Stimulated activated CD8-positive, alpha-beta memory T cell treated with anti-CD3 and anti-CD28 coated beads, Interleukin-4, amount 100 ng/mL, for 1 hour (primary cell): ENCODE measurements around the gene KCNMB1.
"Not testable (repeated sequence)": the region's sequence is repeated elsewhere in the genome, so short reads cannot be mapped to it uniquely, and the experiment has no call there.

Experiments
- DNase-seq, 2 donors: peaks; one replicate each; pipeline ENCODE4 v3.0.0-alpha.2; 2020; ENCODE audit warnings: low read depth in 2 of 2, low spot score in 1 of 2

Gene KCNMB1

DNA sequence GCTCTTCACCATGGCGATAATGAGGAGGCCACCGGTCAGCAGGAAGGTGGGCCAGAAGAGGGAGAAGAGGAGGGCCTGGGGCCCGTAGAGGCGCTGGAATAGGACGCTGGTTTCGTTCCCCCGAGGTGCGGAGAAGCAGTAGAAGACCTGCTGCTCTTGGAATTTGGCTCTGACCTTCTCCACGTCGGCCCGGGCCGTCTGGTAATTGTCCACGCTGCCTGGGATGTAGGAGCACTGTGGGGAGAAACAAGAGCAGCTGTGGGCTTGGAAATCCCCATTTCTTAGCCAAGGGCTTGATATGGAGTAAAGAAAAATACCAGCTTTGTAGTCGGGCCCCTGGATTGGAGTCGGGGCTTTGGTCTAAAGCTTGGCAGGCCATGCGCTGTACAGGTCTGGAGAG is 10.4 kb downstream of the KCNMB1 start:
- no peak for DNase-seq

DNA sequence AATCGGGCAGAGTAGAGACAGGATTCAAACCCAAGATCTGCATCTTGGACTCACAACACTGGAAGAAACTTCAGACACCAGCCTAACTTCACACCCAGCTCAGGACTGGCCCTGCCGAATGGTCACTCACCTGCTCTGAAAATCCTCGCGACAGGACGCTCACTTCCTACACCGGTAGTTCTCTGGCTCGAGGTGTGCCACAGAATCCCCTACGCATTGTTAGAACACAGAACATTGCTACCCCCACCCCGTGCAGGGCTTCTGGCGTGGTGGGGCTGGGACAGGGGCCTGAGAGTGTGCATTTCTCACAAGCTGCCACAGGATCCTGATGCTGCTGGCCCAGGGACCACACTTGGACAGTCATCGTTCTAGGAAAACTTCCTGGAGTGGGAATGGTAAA is 12.1 kb downstream of the KCNMB1 start:
- no peak for DNase-seq

DNA sequence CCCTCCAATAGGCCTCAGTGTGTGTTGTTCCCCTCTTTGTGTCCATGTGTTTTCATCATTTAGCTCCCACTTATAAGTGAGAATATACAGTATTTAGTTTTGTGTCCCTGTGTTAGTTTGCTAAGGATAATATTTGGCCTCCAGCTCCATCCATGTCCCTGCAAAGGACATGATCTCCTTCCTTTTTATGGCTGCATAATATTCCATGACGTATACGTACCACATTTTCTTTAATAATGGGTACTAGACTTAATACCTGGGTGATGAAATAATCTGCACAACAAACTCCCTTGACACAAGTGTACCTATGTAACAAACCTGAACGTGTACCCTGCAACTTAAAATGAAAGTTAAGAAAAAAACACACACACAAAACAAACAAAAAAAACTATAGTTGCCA is 12.6 kb downstream of the KCNMB1 start:
- not testable (repeated sequence) for DNase-seq

DNA sequence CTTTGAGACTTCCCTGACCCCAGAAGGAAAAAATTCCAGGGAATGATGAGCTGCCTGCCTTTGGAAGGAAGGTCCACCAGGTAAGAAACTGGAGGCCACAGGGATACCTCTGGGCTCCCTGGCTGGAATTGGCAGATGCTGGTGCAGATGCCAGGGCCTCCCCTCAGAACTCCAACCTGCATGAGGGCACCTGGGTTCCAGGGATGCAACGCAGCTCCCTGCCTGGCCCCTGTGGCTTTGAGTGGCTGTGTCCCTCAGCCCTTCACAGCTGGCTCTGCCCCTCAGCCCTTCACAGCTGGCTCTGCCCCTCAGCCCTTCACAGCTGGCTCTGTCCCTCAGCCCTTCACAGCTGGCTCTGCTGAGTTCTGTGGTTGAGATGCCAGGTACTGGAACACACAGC is 13.9 kb downstream of the KCNMB1 start:
- DNase-seq = no peak

DNA sequence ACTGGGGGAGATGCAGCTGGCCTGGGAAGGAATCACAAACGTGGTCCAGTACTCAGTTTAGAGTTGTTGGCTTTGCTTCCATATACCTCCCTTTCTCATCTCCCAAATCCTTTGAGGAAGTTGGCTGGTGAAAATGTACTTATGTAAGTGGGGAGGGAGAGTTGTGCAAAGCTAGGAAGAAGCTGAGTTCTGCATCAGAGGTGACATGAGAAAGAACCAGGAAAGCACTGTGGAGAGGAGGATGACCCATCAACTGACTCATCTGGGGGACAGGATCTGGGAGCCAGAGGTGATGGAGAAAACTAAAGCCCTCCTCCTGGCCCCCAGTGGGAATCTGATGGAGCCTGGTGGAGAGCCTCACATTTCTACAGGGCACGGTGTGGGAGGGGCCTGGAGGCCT is 16.2 kb downstream of the KCNMB1 start:
- DNase-seq = no peak

DNA sequence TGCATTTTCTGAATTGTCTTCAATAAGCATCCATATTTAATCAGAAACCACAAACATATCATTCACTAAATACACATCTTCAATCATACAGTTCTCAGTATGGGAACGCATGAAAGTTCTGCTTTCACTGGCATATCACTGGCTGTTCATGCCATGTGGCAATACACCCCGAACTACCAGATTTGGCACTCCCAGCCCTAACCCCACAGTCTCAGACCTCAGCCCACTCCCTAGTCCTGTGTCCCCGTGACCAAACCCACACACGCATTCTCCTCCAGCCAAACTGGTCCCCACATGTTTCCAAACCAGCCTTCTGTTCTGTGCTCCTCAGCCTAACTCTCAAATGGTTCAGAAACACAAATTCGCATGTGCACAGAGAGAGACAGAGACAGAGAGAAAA is 20.6 kb downstream of the KCNMB1 start:
- no peak for DNase-seq

DNA sequence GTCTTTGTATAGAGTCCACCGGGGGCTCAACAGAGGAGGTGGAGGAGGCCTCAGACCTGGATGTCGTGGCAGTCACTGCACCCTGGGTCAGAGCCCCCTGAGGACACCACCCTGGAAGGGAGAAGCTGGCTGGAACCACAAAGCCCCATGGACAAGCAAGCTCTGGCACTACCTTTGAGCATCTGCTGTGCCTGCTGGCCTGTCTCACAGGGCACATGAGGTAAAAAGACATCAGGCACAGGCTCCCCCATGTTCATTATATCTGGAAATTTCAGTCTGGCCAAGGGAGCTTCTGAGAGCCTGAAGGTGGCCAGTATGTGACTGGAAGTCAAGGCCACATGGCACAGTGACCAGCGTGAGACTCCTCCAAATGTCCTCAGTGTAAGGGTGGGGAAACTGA is 22.9 kb downstream of the KCNMB1 start:
- DNase-seq = no peak

DNA sequence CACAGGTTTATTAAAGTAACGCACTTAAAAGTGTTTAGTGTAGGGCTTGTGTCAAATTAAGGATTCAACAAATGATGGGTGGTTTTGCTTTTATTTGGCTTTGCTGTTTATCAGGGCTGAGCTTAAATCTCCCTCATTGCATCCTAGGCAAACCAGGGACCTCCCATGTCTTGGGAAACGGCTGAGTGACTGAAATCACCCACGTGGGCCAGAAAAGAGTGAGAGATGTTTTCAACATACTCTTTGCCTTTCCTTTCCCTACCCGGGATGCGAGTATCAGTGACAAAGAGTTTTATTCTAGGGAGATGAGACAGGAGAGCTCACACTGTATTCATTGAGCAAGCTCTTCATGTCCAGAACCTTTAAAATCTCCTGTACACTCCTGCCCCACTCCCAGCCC is 23.3 kb downstream of the KCNMB1 start:
- DNase-seq = no peak

DNA sequence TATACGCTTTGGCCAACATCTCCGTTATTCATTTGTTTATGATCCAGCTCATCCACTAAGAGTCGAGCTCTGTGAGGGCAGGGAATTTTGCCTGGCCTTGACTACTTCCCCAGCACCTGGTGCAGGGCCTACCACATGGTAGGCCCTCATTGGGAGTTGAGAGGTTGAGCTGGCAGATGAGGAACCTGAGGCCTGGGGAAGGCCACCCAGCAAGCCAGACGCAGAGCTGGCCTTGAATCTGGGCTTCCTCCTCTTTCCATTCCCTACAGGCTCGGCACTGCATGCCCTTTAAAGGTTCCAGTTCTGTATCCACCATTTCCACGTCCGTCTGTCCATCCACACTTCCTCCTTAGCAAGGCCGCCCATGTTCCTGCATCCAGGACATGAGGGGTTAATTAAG is 24.2 kb downstream of the KCNMB1 start:
- DNase-seq = no peak

DNA sequence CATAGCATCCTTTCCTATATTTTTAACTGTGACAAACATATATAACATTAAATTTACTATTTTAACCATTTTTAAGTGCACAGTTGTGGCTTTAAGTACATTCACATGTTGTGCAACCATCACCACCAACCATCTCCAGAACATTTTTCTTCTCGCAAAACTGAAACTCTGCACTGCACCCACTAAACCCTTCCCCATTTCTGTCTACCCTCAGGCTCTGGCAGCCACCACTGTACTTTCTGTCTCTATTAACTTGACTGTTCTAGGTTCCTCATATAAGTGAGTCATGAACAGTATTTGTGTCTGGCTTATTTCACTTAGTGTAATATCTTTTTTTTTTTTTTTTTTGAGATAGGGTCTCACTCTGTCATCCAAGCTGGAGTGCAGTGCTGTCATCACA is 25.5 kb downstream of the KCNMB1 start:
- DNase-seq = no peak

DNA sequence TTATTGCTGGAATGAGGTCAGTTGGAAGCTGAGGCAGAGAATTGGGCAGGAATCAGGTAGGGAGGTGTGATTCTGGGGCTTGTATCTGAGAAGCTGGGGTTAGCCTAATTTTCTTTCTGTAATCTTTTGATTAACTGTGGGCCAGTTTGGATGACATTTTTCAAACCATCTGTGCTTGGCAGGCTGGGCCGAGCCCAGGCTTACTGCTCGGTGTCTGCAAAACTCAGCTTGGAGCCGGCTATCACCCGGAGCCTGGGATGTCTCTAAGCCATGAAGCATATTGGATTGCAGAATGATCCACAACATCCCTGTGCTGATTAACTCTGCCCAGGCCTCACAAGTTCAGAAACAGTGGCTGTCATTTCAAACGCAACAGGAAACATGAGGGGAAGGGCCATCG is 26.5 kb downstream of the KCNMB1 start:
- no peak for DNase-seq

DNA sequence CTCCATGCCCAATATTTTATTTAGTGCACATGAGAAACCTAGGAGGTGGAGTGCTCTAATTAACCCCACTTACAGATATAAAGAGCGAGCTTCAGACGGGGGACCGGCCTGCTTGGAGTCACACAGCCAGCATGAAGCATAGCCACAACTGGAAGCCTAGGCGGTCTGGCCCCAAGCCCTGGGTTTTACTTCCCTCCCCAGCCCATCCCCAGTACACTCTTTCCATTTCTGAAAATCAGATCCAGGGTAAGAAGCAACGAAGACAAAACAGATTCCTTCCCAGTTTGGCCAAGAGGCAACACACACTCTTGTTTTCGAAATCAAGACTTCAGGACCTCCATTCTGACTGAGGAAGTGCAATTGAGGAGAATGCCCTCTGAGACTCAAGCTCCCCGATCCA is 27.1 kb downstream of the KCNMB1 start:
- no peak for DNase-seq

DNA sequence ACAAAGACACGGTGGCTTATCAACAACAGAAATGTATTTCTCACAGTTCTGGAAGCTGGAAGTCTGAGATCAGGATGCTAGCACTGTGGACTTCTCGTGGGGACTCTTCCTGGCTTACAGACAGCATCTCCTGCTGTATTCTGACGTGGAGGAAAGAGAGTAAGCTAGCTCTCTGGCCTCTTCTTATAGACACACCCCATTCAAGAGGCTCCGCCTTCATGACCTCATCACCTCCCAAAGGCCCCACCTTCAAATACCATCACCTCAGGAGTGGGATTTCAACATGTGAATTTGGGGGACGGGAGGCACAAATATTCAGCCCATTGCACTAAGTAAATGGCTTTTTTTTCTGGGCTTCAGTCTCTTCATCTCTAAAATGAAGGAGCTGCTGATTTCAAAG is 27.6 kb downstream of the KCNMB1 start:
- no peak for DNase-seq

DNA sequence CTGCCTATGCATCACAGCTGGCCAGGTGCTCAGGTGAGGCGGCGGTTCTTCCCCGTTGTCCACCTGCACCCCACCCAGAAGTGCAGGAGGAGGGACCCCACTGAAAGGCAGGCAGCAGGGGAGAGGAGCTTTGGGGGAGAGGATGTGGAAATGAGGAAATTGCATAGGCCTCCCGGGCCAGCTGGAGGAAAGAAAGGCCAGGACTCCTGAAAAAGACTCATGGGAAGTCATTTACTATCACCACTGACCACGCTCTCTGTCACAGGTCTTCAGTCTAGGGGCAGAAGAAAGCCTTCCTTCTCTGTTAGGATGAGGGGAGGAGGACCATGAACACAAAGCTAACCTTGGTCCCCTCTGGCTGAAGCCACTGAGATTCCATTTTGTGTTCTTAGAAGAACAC is 28.1 kb downstream of the KCNMB1 start:
- no peak for DNase-seq

DNA sequence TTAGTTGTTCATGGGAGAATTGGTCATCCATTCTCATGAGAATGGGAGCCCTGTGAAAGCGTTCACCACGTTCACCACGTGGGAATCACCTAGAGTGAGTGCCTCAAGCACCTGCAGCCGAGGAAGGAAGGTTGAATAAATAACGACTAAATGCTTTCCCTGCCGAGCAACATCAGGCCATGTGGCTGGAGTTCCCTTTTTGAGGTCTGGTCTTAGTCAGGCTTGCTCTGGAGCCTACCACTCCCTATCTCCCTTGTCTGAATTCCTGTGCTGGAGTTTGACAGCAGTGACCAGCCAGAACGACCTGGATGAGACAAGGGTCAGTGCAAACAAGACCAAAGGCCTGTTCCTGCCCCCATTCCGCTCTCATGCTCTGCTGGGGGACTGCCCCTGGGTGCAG is 28.5 kb downstream of the KCNMB1 start:
- DNase-seq = no peak

DNA sequence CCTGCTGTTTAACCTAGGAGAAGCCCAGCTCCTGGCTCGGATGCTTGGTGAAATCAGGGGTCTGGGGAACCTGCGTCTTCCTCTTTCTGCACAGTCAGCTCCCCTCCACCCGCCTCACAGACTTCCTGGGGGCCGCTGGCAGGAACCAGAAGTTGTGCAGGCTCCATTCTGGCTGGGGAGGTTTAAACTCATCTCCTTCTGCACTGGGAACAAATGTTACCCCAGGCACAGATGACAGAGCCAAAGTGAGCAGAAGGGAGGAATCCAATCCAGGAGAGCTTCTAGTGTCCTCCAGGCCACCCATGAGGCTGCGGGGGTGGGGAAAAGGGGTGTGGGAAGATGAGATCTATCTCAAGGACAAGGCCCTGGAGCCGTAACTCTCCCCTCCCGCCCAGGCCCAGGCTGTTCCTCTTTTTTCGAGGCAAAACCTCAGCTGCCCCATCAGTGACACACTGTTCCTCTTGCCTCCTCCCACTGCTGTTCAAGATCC is 31.2 kb downstream of the KCNMB1 start:
- no peak for DNase-seq

DNA sequence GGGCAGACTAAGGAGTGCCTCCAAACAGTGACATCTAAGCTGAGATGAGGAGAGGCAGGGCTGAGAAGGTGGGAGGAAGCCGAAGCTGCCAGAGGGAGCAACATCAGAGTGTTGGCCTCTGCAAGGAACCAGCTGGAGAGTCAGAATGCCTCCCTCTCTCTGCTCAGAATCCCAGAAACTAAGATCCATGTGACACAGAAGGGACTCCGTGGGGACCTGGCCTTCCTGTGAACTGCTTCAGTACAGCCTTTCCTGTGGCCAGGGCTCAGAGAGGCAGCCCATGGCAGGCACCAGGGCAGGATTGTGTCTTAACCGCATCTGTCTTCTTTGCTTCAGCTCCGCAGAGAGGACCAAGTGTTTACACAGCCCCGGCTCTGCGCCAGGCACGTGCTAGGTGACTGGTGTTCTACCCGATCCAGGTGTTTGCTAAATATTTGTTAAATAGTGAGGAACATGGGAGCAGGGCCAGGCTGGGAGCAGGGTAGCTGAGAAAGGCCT is 33.5 kb downstream of the KCNMB1 start:
- DNase-seq = no peak

DNA sequence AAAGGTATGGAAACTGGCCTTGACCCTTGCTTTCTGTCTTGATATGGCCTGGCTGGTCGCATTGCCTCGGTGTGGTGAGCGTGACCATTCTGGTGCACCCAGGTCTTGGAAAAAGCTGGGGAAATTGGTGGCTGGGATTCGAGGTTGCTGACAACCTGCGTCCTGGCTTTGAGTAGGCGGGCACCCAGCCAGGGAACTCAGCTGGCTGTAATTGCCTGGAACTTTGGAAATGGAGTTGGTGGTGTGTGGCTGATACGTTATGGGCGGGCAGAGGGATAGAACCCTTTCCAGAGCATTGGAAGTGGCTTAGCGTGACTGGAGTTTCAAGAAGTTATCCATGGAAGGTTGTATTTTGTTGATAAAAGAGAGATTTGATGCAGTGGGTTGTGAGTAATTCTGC is 35.2 kb downstream of the KCNMB1 start:
- DNase-seq = no peak

DNA sequence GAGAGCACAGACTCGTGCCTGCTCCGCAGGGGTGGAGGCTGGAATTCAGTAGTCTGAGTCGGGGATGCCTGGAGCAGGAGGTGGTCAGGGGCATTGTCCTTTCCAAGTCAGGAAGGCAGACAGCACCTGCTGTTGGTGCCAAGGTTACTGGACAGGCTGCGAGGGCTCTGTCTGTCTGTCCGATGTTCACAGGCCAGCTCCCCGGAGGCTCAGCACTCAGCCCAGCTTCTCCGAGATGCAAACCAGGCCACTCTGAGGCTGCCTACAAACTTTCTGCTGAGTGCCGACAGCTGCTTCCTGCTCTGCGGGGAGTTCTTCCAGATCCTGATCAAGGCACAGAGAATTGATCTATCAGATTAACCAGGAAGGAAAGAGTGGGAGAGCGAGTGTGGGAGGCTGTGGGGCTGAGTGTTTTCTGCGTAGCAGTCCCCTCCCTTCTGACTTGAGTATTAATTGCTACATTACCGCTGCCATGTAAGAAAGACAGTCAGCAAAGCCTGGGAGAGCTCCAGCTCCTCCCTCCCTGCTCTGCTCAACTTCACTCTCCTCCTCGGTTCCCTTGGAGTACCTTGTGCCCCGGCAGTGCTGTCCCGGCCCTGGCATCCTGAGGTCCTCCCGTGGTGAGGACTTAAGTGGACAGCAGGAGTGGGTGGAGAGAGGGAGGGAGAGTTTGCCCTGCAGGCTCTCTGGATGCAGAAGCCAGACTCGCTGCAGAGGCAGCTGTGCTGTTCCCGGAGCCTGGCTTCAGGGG is 36.0 kb downstream of the KCNMB1 start:
- no peak for DNase-seq

DNA sequence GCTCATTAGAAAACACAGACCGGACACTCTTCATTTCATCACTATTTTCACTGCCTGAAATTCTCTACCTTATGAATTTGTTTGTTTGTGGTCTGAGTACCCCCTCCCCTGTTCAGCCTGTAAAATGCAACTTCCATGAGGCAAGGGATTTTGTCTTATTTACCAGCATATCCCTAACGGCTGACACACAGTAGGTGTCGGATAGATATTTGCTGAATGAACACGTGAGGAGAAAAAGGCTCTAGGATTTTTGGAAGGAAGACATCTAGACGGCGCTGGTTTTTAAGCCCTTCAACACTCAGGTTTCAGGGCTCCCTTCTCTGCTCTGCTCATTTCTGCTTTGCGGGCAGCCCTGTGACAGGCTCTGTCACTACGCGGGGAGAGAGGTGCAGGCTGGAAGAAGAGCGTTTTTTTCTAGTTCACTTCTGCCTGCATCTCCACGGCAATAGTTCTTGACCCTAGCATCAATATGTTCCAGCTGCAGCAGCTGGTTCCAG is 41.0 kb downstream of the KCNMB1 start:
- no peak for DNase-seq

DNA sequence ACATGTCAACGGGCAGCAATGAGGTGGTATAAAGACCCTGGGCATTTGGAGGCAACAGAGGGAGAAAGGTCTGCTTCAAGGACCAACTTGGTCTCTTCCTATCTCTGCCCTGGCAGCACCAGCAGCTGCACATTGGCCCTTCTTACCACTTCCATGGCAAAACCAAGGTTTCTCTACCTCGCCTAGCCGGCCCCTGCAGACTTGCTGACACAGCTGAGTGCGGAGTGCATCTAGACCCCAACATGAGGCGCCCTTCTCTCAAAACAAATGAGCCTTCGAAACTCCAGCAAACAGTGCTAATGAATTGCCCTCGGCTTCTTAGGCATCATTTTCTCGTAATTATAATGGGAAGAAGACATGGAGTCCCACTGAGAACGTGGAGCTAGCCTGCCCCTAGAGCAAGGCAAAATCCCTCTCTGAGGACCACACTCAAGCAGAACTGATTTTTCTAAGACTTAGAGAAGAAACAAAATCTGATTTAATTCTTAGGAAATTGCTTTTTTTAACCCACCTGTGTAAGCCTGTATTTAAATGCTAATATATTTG is 42.1 kb downstream of the KCNMB1 start:
- no peak for DNase-seq

DNA sequence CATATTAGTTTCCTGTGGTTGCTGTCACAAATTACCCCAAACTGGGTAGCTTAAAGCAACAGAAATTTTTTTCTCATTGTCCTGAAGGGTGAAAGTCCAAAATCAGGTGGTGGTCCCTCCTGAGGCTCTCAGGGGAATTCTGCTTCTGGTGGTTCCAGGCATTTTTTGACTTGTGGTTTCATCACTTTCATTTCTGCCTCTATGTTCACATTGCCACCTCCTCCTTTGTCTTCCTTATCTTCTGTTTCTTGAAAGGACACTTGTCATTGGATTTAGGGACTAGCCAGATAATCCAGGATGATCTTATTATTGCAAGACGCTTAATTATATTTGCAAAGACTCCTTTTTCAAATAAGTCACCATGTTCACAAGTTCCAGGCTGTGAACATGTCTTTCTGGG is 43.2 kb downstream of the KCNMB1 start:
- no peak for DNase-seq

DNA sequence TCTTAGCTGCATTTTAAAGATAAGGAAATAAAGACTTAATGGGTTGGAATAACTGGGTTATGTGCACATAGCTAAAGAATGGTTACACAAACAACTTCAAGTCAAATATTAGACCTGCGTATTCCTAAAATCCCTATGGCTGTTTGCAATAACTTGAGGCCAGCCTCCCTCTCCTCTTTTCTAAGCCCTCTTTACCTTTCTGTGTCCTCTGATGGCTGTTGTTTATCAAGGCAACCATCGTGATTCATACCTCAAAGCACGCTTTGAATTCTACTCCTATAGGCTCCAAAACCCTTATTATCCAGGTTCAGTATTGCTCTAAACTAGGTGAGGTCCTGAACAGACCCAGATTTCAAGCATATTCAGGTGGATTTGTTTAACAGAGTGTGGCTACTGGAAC is 46.0 kb downstream of the KCNMB1 start:
- DNase-seq = no peak
